Endothelial cell of umbilical vein (primary cell): ENCODE measurements around the gene GOLGA8B. TPM values are rescaled to one million over a fixed set of nuclear protein-coding genes. Genes with fewer than 3 reads are reported as not detected.

ENCODE experiments used
- BruUV-seq: library from RNA; stranded (reverse); fragments of 400-500 nt; replicated peaks from 2 replicates; lab custom pipeline; 2021; lab: Mats Ljungman, UMichigan
- CTCF ChIA-PET: fragments of 300-600, 350-600 bp; sonication (Branson Sonifier 250); formaldehyde crosslinking; loops from one replicate; lab custom pipeline; 2021; ENCODE audit warnings: antibody characterized with exemption, inconsistent platforms; lab: Charles Lee
- POLR2A ChIA-PET: fragments of 300-600, 350-600 bp; sonication (Branson Sonifier 250); formaldehyde crosslinking; loops from one replicate; lab custom pipeline; 2021; ENCODE audit warnings: antibody characterized with exemption, inconsistent platforms; lab: Charles Lee
- DNase-seq: peaks from one replicate; pipeline ENCODE4 v3.0.0-alpha.2; 2011; ENCODE audit warnings: low read depth, low spot score
- FAIRE-seq: peaks from 2 replicates; lab custom pipeline; 2011; peaks lifted over from hg19 to GRCh38; lab: Jason Lieb, UNC
- H2AFZ ChIP-seq: 2 replicates; pipeline ENCODE4 v1.6.0; 2012; ENCODE audit warnings: low read depth, low read length, control low read depth, inconsistent platforms
- H3K27ac ChIP-seq: 2 replicates; pipeline ENCODE4 v1.5.1; 2011; ENCODE audit warnings: low read depth, mild to moderate bottlenecking, control low read depth, low read length, moderate library complexity; ENCODE audit not compliant: insufficient read depth
- H3K27me3 ChIP-seq, 2 experiments: 2 replicates each; pipeline versions ENCODE4 v1.6.0 to v1.6.1; 2011; ENCODE audit warnings: low read length in 2 of 2, mixed read lengths in 1 of 2; ENCODE audit not compliant: control insufficient read depth in 2 of 2, insufficient read depth in 2 of 2
- H3K36me3 ChIP-seq, 2 experiments: 2 replicates in 1 of 2; 3 replicates in 1 of 2; pipeline ENCODE4 v1.5.1; 2011; ENCODE audit warnings: low read length in 2 of 2, mild to moderate bottlenecking in 1 of 2, moderate library complexity in 1 of 2; ENCODE audit not compliant: control insufficient read depth in 2 of 2, insufficient read depth in 2 of 2; ENCODE audit errors: extremely low read depth in 1 of 2
- H3K4me1 ChIP-seq: 3 replicates; pipeline ENCODE4 v1.5.1; 2011; ENCODE audit warnings: mild to moderate bottlenecking, low read length; ENCODE audit not compliant: control insufficient read depth, insufficient read depth; ENCODE audit errors: extremely low read depth
- H3K4me2 ChIP-seq: 2 replicates; pipeline ENCODE4 v1.6.1; 2011; ENCODE audit warnings: low read length, control low read depth, mixed read lengths; ENCODE audit not compliant: insufficient read depth
- H3K4me3 ChIP-seq, 3 experiments: fragments of 200-600 bp in 1 of 3; sonication (generic), shearing (Covaris generic) in 1 of 3; replicated peaks in 1 of 3; 2 replicates each; pipeline ENCODE4 v1.5.1; 2011 to 2016; ENCODE audit warnings: control low read depth in 3 of 3, low read length in 3 of 3, mild to moderate bottlenecking in 2 of 3, inconsistent platforms in 1 of 3, low read depth in 1 of 3, moderate library complexity in 1 of 3; ENCODE audit not compliant: insufficient read depth in 1 of 3
- H3K79me2 ChIP-seq: 2 replicates; pipeline ENCODE4 v1.6.0; 2012; ENCODE audit warnings: low read length, inconsistent platforms; ENCODE audit not compliant: control insufficient read depth, insufficient read depth
- H3K9ac ChIP-seq: replicated peaks from 2 replicates; pipeline ENCODE3; 2011; ENCODE audit warnings: low read length, control low read depth; ENCODE audit not compliant: insufficient read depth; ENCODE audit errors: extremely low read depth
- H3K9me1 ChIP-seq: replicated peaks from 3 replicates; pipeline ENCODE4 v1.6.0; 2011; ENCODE audit warnings: mild to moderate bottlenecking, low read length; ENCODE audit not compliant: control insufficient read depth, insufficient read depth; ENCODE audit errors: extremely low read depth
- H3K9me3 ChIP-seq: replicated peaks from 2 replicates; pipeline ENCODE4 v1.5.1; 2012; ENCODE audit warnings: low read length, inconsistent platforms; ENCODE audit not compliant: control insufficient read depth, insufficient read depth
- H4K20me1 ChIP-seq: replicated peaks from 2 replicates; pipeline ENCODE3; 2011; ENCODE audit warnings: mild to moderate bottlenecking, low read length; ENCODE audit not compliant: control insufficient read depth, insufficient read depth; ENCODE audit errors: extremely low read depth
- CTCF ChIP-seq, 2 donors: IDR thresholded peaks; 1 replicate in 1 of 2; 2 replicates in 1 of 2; pipeline ENCODE4 v1.5.1; 2011; ENCODE audit warnings: low read length in 2 of 2, mild to moderate bottlenecking in 2 of 2, moderate library complexity in 2 of 2, control low read depth in 1 of 2, inconsistent platforms in 1 of 2, low read depth in 1 of 2; ENCODE audit not compliant: insufficient read depth in 1 of 2; ENCODE audit errors: extremely low read depth in 1 of 2
- EZH2 ChIP-seq: IDR thresholded peaks from 2 replicates; pipeline ENCODE4 v1.6.1; 2012; ENCODE audit warnings: borderline replicate concordance, low read depth, mild to moderate bottlenecking, moderate library complexity, low read length, inconsistent platforms; ENCODE audit not compliant: severe bottlenecking
- FOS ChIP-seq: IDR thresholded peaks from 2 replicates; pipeline ENCODE4 v1.6.1; 2011; ENCODE audit warnings: mild to moderate bottlenecking, low read length, moderate library complexity, borderline replicate concordance; ENCODE audit not compliant: insufficient read depth
- GATA2 ChIP-seq: IDR thresholded peaks from 2 replicates; pipeline ENCODE4 v1.7.0; 2011; ENCODE audit warnings: low read depth, mild to moderate bottlenecking, moderate library complexity, mixed read lengths, low read length; ENCODE audit not compliant: insufficient read length, insufficient read depth
- JUN ChIP-seq: IDR thresholded peaks from 2 replicates; pipeline ENCODE4 v1.6.1; 2011; ENCODE audit warnings: borderline replicate concordance, low read depth; ENCODE audit not compliant: insufficient read length, insufficient read depth
- MAX ChIP-seq: IDR thresholded peaks from 2 replicates; pipeline ENCODE4 v1.6.1; 2011; ENCODE audit not compliant: insufficient read depth, insufficient read length
- MYC ChIP-seq: IDR thresholded peaks from one replicate; pipeline ENCODE4 v1.6.1; 2011; ENCODE audit warnings: mild to moderate bottlenecking, low read depth, low read length
- POLR2A ChIP-seq: IDR thresholded peaks from 2 replicates; pipeline ENCODE4 v1.6.1; 2012; ENCODE audit warnings: low read depth, mild to moderate bottlenecking, control low read depth, low read length
- POLR2AphosphoS5 ChIP-seq: IDR thresholded peaks from 2 replicates; pipeline ENCODE4 v1.6.1; 2012; ENCODE audit warnings: low read depth, mild to moderate bottlenecking, control low read depth, low read length, moderate library complexity; ENCODE audit not compliant: insufficient read depth
- dilution Hi-C: fragments of 300-500 bp; cut with MboI; formaldehyde crosslinking; loops from one replicate; pipeline ENCODE4 v1.15.0; 2019; ENCODE audit warnings: low sequenced_read_pairs; ENCODE audit not compliant: extremely low pct_ligation_motif_present
- intact Hi-C: fragments of 100-400 bp; cut with micrococcal nuclease; formaldehyde crosslinking; loops from one replicate; pipeline ENCODE4 v1.10.0; 2022
- polyA plus RNA-seq, 4 experiments: library from polyadenylated mRNA; depleted of rRNA in 3 of 4; stranded (reverse) in 3 of 4; unstranded in 1 of 4; fragments of >200 nt; gene quantifications; 2 replicates each; pipeline versions ENCODE4 v1.2.1 to v1.2.3, GENCODE V29; 2011 to 2012; ENCODE audit warnings: missing spikeins in 1 of 4
- total RNA-seq: library from RNA; stranded (reverse); gene quantifications from 2 replicates; pipeline ENCODE4 v1.2.3, GENCODE V29; 2021

The GOLGA8B gene
- total and polyA plus RNA-seq, 2 donors (not counting 3 experiments of a cell fraction or from before 2014, with no cell fraction given) = 30.9 to 36.0 TPM

GRCh38 chr15:34613301-34613700, 29.9 kb upstream of the GOLGA8B start:
- no peak overlapping the region for H3K9ac ChIP-seq
- no peak for FAIRE-seq
- peaks cover 17% of the 10 kb centered on the region for H3K4me1 ChIP-seq
- TF ChIP-seq CTCF (IDR thresholded peaks at IDR 0.05; ENCODE audit: extremely low read depth in 1 of 2, insufficient read depth in 1 of 2, low read depth in 1 of 2, low read length in 2 of 2) (no peak), JUN (no peak), POLR2AphosphoS5 (no peak)
- dilution Hi-C loops = no loop called here
- ChIA-PET POLR2A (no interaction called here), CTCF (no interaction called here)
- no peaks in the 10 kb centered on the region for H3K79me2 ChIP-seq
- no peaks in the 10 kb centered on the region for H4K20me1 ChIP-seq
- no peak for DNase-seq
- no peaks in the 10 kb centered on the region for H3K9me1 ChIP-seq
- H3K27ac ChIP-seq = no peak overlapping the region
- no peaks in the 10 kb centered on the region for H3K9me3 ChIP-seq
- no peak overlapping the region for H3K4me2 ChIP-seq
- no TSS peak for BruUV-seq
- H3K4me3 ChIP-seq = no peak overlapping the region
- H3K27me3 ChIP-seq = no peaks in the 10 kb centered on the region
- no peaks in the 10 kb centered on the region for H3K36me3 ChIP-seq
- intact Hi-C loops = loop anchor here (10.0 kb wide), 1 partner anchor 242 kb away; no protein-coding TSS in a partner anchor
- no peak overlapping the region for H2AFZ ChIP-seq

GRCh38 chr15:34610354-34610753, 26.9 kb upstream of the GOLGA8B start:
- dilution Hi-C loops (no loop called here), intact Hi-C loops (loop anchor here (1.0 to 10.0 kb wide), 2 partner anchors 244 to 310 kb away; no protein-coding TSS in a partner anchor)
- FAIRE-seq = no peak
- Histone ChIP-seq H3K36me3 (no peaks in the 10 kb centered on the region), H3K4me3 (no peak overlapping the region), H3K4me1 (peaks cover 15% of the 10 kb centered on the region), H3K79me2 (no peaks in the 10 kb centered on the region), H2AFZ (no peak overlapping the region), H3K9me3 (no peaks in the 10 kb centered on the region), H3K9me1 (no peaks in the 10 kb centered on the region), H4K20me1 (no peaks in the 10 kb centered on the region), H3K27ac (no peak overlapping the region), H3K4me2 (peak overlapping the region; percentile 63), H3K27me3 (no peaks in the 10 kb centered on the region), H3K9ac (no peak overlapping the region)
- peak; percentile 39 for DNase-seq
- ChIA-PET CTCF (interaction anchor here (0.6 to 2.9 kb wide), 16 partner anchors 8 to 359 kb away, joined by 3 to 37 read pairs (median 4); partner anchors contain the start of gene AQR), POLR2A (no interaction called here)
- TF ChIP-seq MYC (no peak), EZH2 (no peak), JUN (no peak), GATA2 (peak; percentile 62), MAX (no peak), POLR2AphosphoS5 (no peak), POLR2A (no peak), FOS (no peak), CTCF (IDR thresholded peaks at IDR 0.05; ENCODE audit: extremely low read depth in 1 of 2, insufficient read depth in 1 of 2, low read depth in 1 of 2, low read length in 2 of 2) (peak in 1 of 2 donors; percentile 18)
- no TSS peak for BruUV-seq
